HL-60 (cell line): ENCODE results near the gene SYNJ2.

Experiments
- DNase-seq, 2 experiments: peaks; one replicate each; pipeline ENCODE4 v3.0.0-alpha.2; 2010 to 2020; ENCODE audit warnings: low read depth in 1 of 2, low spot score in 1 of 2
- H3K27ac ChIP-seq: fragments of 250-450 bp; sonication (Bioruptor Pico); replicated peaks from 2 replicates; pipeline ENCODE4 v1.5.1; 2020; ENCODE audit warnings: mild to moderate bottlenecking, moderate library complexity
- H3K27me3 ChIP-seq: fragments of 250-450 bp; sonication (Bioruptor Pico); 2 replicates; pipeline ENCODE4 v1.5.1; 2021; ENCODE audit warnings: mild to moderate bottlenecking, moderate library complexity; ENCODE audit not compliant: insufficient read depth, poor library complexity, severe bottlenecking
- H3K4me3 ChIP-seq: replicated peaks from 2 replicates; pipeline ENCODE4 v1.5.1; 2011; ENCODE audit warnings: mild to moderate bottlenecking, control low read depth, low read length; ENCODE audit not compliant: insufficient read depth
- GABPA ChIP-seq: IDR thresholded peaks from 2 replicates; pipeline ENCODE4 v1.6.1; 2012; ENCODE audit warnings: low read depth
- POLR2AphosphoS5 ChIP-seq: IDR thresholded peaks from 2 replicates; pipeline ENCODE4 v1.6.1; 2012; ENCODE audit warnings: low read depth
- SPI1 ChIP-seq: IDR thresholded peaks from 2 replicates; pipeline ENCODE4 v1.6.1; 2012; ENCODE audit warnings: low read depth, mild to moderate bottlenecking, borderline replicate concordance
- TF ChIP-seq, protein P1 (sequence below): IDR thresholded peaks from one replicate; pipeline ENCODE4 v1.5.1; 2011; ENCODE audit warnings: low read length, control low read depth, inconsistent platforms; ENCODE audit not compliant: insufficient read depth
- TF ChIP-seq, protein P2 (sequence below): IDR thresholded peaks from 2 replicates; pipeline ENCODE4 v1.6.1; 2012; ENCODE audit warnings: low read depth; ENCODE audit not compliant: insufficient replicate concordance

SYNJ2 gene

DNA sequence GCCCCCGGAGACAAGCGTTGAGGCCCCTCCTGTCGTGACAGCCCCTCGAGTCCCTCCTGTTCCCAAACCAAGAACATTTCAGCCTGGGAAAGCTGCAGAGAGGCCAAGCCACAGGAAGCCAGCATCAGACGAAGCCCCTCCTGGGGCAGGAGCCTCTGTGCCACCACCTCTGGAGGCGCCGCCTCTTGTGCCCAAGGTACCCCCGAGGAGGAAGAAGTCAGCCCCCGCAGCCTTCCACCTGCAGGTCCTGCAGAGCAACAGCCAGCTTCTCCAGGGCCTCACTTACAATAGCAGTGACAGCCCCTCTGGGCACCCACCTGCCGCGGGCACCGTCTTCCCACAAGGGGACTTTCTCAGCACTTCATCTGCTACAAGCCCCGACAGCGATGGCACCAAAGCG, 114.0 kb downstream of the SYNJ2 start:
- H3K27ac ChIP-seq = peak overlapping the region; percentile 15; the same call in 1 of the 2 replicates
- TF ChIP-seq, protein P1, sequence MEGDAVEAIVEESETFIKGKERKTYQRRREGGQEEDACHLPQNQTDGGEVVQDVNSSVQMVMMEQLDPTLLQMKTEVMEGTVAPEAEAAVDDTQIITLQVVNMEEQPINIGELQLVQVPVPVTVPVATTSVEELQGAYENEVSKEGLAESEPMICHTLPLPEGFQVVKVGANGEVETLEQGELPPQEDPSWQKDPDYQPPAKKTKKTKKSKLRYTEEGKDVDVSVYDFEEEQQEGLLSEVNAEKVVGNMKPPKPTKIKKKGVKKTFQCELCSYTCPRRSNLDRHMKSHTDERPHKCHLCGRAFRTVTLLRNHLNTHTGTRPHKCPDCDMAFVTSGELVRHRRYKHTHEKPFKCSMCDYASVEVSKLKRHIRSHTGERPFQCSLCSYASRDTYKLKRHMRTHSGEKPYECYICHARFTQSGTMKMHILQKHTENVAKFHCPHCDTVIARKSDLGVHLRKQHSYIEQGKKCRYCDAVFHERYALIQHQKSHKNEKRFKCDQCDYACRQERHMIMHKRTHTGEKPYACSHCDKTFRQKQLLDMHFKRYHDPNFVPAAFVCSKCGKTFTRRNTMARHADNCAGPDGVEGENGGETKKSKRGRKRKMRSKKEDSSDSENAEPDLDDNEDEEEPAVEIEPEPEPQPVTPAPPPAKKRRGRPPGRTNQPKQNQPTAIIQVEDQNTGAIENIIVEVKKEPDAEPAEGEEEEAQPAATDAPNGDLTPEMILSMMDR = no peak
- TF ChIP-seq, protein P2, sequence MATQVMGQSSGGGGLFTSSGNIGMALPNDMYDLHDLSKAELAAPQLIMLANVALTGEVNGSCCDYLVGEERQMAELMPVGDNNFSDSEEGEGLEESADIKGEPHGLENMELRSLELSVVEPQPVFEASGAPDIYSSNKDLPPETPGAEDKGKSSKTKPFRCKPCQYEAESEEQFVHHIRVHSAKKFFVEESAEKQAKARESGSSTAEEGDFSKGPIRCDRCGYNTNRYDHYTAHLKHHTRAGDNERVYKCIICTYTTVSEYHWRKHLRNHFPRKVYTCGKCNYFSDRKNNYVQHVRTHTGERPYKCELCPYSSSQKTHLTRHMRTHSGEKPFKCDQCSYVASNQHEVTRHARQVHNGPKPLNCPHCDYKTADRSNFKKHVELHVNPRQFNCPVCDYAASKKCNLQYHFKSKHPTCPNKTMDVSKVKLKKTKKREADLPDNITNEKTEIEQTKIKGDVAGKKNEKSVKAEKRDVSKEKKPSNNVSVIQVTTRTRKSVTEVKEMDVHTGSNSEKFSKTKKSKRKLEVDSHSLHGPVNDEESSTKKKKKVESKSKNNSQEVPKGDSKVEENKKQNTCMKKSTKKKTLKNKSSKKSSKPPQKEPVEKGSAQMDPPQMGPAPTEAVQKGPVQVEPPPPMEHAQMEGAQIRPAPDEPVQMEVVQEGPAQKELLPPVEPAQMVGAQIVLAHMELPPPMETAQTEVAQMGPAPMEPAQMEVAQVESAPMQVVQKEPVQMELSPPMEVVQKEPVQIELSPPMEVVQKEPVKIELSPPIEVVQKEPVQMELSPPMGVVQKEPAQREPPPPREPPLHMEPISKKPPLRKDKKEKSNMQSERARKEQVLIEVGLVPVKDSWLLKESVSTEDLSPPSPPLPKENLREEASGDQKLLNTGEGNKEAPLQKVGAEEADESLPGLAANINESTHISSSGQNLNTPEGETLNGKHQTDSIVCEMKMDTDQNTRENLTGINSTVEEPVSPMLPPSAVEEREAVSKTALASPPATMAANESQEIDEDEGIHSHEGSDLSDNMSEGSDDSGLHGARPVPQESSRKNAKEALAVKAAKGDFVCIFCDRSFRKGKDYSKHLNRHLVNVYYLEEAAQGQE = no peak
- TF ChIP-seq GABPA = no peak
- TF ChIP-seq POLR2AphosphoS5 = no peak
- no peak for TF ChIP-seq SPI1
- no peak overlapping the region for H3K4me3 ChIP-seq
- H3K27me3 ChIP-seq = no peaks in the 10 kb centered on the region
- DNase-seq = no peak

DNA sequence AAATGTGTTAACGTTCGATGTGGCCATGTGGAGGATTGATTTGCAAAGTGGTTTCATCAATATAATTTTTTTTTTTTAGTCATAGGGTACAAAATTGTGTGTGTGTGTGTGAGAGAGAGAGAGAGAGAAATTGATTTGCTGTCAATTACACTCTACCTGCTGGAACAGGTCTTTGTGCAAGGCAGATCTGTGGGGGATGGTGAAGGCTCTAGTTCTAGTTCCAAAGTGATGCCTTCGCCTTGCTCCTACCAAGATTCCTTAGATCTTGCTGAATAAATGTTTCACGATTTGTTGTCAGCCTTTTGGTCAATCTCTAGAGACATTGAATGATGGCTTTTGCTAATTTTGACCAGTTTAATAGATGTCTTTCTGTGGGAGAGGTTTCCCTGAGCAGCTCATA, 121.6 kb downstream of the SYNJ2 start:
- DNase-seq = no peak
- no peak for TF ChIP-seq GABPA
- TF ChIP-seq, protein P1 = no peak
- no peak for TF ChIP-seq SPI1
- no peak for TF ChIP-seq POLR2AphosphoS5
- TF ChIP-seq, protein P2 = no peak
- no peaks in the 10 kb centered on the region for H3K27me3 ChIP-seq
- H3K4me3 ChIP-seq = no peak overlapping the region
- H3K27ac ChIP-seq = no peak overlapping the region

GRCh38 chr6:158104696-158105095, 123.0 kb downstream of the SYNJ2 start:
- Histone ChIP-seq H3K27me3 (no peaks in the 10 kb centered on the region), H3K4me3 (no peak overlapping the region), H3K27ac (no peak overlapping the region)
- TF ChIP-seq, protein P2 = no peak
- TF ChIP-seq, protein P1 = no peak
- TF ChIP-seq POLR2AphosphoS5 = no peak
- no peak for TF ChIP-seq GABPA
- DNase-seq = no peak
